Measurements from ENCODE around the gene FAM3C.

- no peak for TF ChIP-seq CTCF (IDR thresholded peaks at IDR 0.05; ENCODE audit: low read depth, low read length, missing input control)
- TF ChIP-seq REST (IDR thresholded peaks at IDR 0.05), result no peak
- no peak for TF ChIP-seq RAD21 (IDR thresholded peaks at IDR 0.05)
- TF ChIP-seq GABPA (IDR thresholded peaks at IDR 0.05 in 1 of 2, conservative IDR thresholded peaks at IDR 0.05 in 1 of 2), result no peak
- no peak for TF ChIP-seq MAX (IDR thresholded peaks at IDR 0.05)
Measured at GRCh38 chr7:121388950-121389349, 7.2 kb downstream of the FAM3C start.
